Iris pigment epithelial cell (primary cell): ENCODE measurements around the gene HELZ.
"Not testable (repeated sequence)": the region's sequence is repeated elsewhere in the genome, so short reads cannot be mapped to it uniquely, and the experiment has no call there.

Source experiments
- DNase-seq: peaks from one replicate; pipeline ENCODE4 v3.0.0-alpha.2; 2011; ENCODE audit warnings: low read depth

HELZ gene

GRCh38 chr17:67139784-67140665 is 105.0 kb downstream of the HELZ start:
- DNase-seq, result peak; percentile 73

GRCh38 chr17:67139289-67139688 is 105.7 kb downstream of the HELZ start:
- DNase-seq, result peak; percentile 36

- DNase-seq, result no peak
These were observed 106.6 kb downstream of the HELZ start for GRCh38 chr17:67138392-67138791.

GRCh38 chr17:67137860-67138259 is 107.1 kb downstream of the HELZ start:
- DNase-seq, result no peak

- peak; percentile 52 for DNase-seq
These were observed 108.0 kb downstream of the HELZ start for GRCh38 chr17:67137026-67137370.

GRCh38 chr17:67136191-67137025 is 108.6 kb downstream of the HELZ start:
- peak; percentile 24 for DNase-seq

- no peak for DNase-seq
These were observed 111.8 kb downstream of the HELZ start for GRCh38 chr17:67133161-67133560.

GRCh38 chr17:67132366-67132765 is 112.6 kb downstream of the HELZ start:
- DNase-seq, result no peak

- DNase-seq, result no peak
These were observed 114.2 kb downstream of the HELZ start for GRCh38 chr17:67130768-67131167.

GRCh38 chr17:67129283-67129682 is 115.7 kb downstream of the HELZ start:
- peak; percentile 24 for DNase-seq

- peak; percentile 39 for DNase-seq
These were observed 116.3 kb downstream of the HELZ start for GRCh38 chr17:67128700-67129099.

GRCh38 chr17:67127925-67128324 is 117.1 kb downstream of the HELZ start:
- no peak for DNase-seq

- DNase-seq, result no peak
These were observed 118.0 kb downstream of the HELZ start for GRCh38 chr17:67126983-67127382.

GRCh38 chr17:67126543-67126942 is 118.5 kb downstream of the HELZ start:
- not testable (repeated sequence) for DNase-seq

GRCh38 chr17:67125924-67126323 is 119.1 kb downstream of the HELZ start:
- DNase-seq, result no peak

GRCh38 chr17:67125417-67125816 is 119.6 kb downstream of the HELZ start:
- DNase-seq, result no peak

GRCh38 chr17:67124450-67125148 is 120.4 kb downstream of the HELZ start:
- no peak for DNase-seq

- no peak for DNase-seq
These were observed 121.3 kb downstream of the HELZ start for GRCh38 chr17:67123699-67124098.

GRCh38 chr17:67121316-67121891 is 123.6 kb downstream of the HELZ start:
- DNase-seq, result no peak

GRCh38 chr17:67119102-67119501 is 125.9 kb downstream of the HELZ start:
- no peak for DNase-seq

GRCh38 chr17:67116045-67116575 is 128.9 kb downstream of the HELZ start:
- DNase-seq, result no peak

- DNase-seq, result no peak
These were observed 129.6 kb downstream of the HELZ start for GRCh38 chr17:67115401-67115800.
